ENCODE data around the gene NUDT15.

The NUDT15 gene

GRCh38 chr13:48096670-48097069 is 59.1 kb downstream of the NUDT15 start:
- Histone ChIP-seq H3K36me3 (ENCODE audit: control insufficient read depth in 2 of 2, insufficient read depth in 1 of 2, low read length in 2 of 2) (no peaks in the 10 kb centered on the region; a peak in 1 of 3 replicates), H3K4me1 (ENCODE audit: control insufficient read depth, insufficient read depth, low read length) (no peaks in the 10 kb centered on the region), H3K27ac (ENCODE audit: extremely low read depth, low read depth, low read length) (no peak overlapping the region), H3K4me3 (ENCODE audit: low read depth, low read length) (no peak overlapping the region), H3K9me3 (ENCODE audit: control insufficient read depth, insufficient read depth, low read depth, low read length) (no peaks in the 10 kb centered on the region)
- CTCF ChIA-PET: interaction anchor here (0.6 kb wide), 1 partner anchor 476 kb away, joined by 3 read pairs; no protein-coding TSS in a partner anchor
- TF ChIP-seq ZNF354C (tag by site-specific recombination; IDR thresholded peaks at IDR 0.05; ENCODE audit: borderline replicate concordance, low read depth) (no peak), ZNF664 (tag by site-specific recombination; IDR thresholded peaks at IDR 0.05) (no peak), ZNF610 (tag by site-specific recombination; IDR thresholded peaks at IDR 0.05; ENCODE audit: borderline replicate concordance) (no peak), PBX3 (CRISPR knock-in tag; IDR thresholded peaks at IDR 0.05) (no peak), GLI2 (tag by site-specific recombination; IDR thresholded peaks at IDR 0.05; ENCODE audit: borderline replicate concordance, low read depth) (no peak), ZNF830 (tag by site-specific recombination; IDR thresholded peaks at IDR 0.05; ENCODE audit: low read depth) (no peak), HOXD13 (CRISPR knock-in tag; IDR thresholded peaks at IDR 0.05; ENCODE audit: borderline replicate concordance) (no peak), ZNF416 (tag by site-specific recombination; IDR thresholded peaks at IDR 0.05) (no peak)
- POLR2A ChIA-PET: no interaction called here
